GM12891 (cell line): ENCODE data around the gene TTC8.

Experiments
- SPI1 ChIP-seq: IDR thresholded peaks from 2 replicates; pipeline ENCODE4 v1.6.1; 2011; ENCODE audit warnings: low read depth, low read length, control low read depth
- TAF1 ChIP-seq: IDR thresholded peaks from 2 replicates; pipeline ENCODE4 v1.6.1; 2011; ENCODE audit warnings: low read depth, low read length, control low read depth

DNA sequence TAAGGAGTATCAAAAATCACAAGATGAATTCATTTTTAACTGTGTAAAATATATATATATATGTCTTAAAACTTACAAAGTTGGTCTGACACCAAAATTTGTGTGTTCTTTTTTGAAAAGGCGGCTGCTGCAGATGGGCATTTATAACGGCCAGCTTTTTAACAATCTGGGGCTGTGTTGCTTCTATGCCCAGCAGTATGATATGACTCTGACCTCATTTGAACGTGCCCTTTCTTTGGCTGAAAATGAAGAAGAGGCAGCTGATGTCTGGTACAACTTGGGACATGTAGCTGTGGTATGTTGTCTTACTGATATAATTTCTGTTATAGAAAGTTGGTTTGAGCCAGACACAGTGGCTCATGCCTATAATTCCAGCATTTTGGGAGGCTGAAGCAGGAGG lies 47.0 kb downstream of the TTC8 start:
- TF ChIP-seq SPI1, result no peak
- TF ChIP-seq TAF1, result no peak
